Smooth muscle cell (in vitro differentiated cells): ENCODE measurements around the gene CD34. TPM values are rescaled to one million over a fixed set of nuclear protein-coding genes. Genes with fewer than 3 reads are reported as not detected.

ENCODE experiments used
- DNase-seq: peaks from one replicate; lab custom pipeline; 2025; ENCODE audit not compliant: unreplicated experiment; lab: John Stamatoyannopoulos, UW
- H2AFZ ChIP-seq: fragments of 200-600 bp; sonication (generic); 2 replicates; pipeline ENCODE4 v1.6.0; 2016; ENCODE audit warnings: antibody characterized with exemption, low read depth, mild to moderate bottlenecking
- H3F3A ChIP-seq: fragments of 200-600 bp; sonication (generic); 2 replicates; pipeline ENCODE4 v1.6.0; 2017; ENCODE audit warnings: antibody characterized with exemption, low read depth
- H3K27ac ChIP-seq: fragments of 200-600 bp; sonication (generic); 2 replicates; pipeline ENCODE4 v1.5.1; 2016; ENCODE audit warnings: low read depth, mild to moderate bottlenecking
- H3K27me3 ChIP-seq: fragments of 200-600 bp; sonication (generic); 2 replicates; pipeline ENCODE4 v1.6.1; 2016; ENCODE audit warnings: low read depth, mild to moderate bottlenecking
- H3K36me3 ChIP-seq: fragments of 200-600 bp; sonication (generic); 2 replicates; pipeline ENCODE4 v1.5.1; 2016; ENCODE audit warnings: low read depth
- H3K4me1 ChIP-seq: fragments of 200-600 bp; sonication (generic); 2 replicates; pipeline ENCODE4 v1.5.1; 2016; ENCODE audit warnings: low read depth
- H3K4me2 ChIP-seq: fragments of 200-600 bp; sonication (generic); 2 replicates; pipeline ENCODE4 v1.6.0; 2016; ENCODE audit warnings: mild to moderate bottlenecking
- H3K4me3 ChIP-seq: fragments of 200-600 bp; sonication (generic); 2 replicates; pipeline ENCODE4 v1.5.1; 2016; ENCODE audit warnings: mild to moderate bottlenecking
- H3K79me2 ChIP-seq: fragments of 200-600 bp; sonication (generic); 2 replicates; pipeline ENCODE4 v1.6.0; 2016; ENCODE audit warnings: low read depth, mild to moderate bottlenecking
- H3K9ac ChIP-seq: fragments of 200-600 bp; sonication (generic); 2 replicates; pipeline ENCODE4 v1.6.0; 2016; ENCODE audit warnings: low read depth
- H3K9me3 ChIP-seq: fragments of 200-600 bp; sonication (generic); replicated peaks from 2 replicates; pipeline ENCODE4 v1.5.1; 2016; ENCODE audit warnings: low read depth
- H4K20me1 ChIP-seq: fragments of 200-600 bp; sonication (generic); 2 replicates; pipeline ENCODE4 v1.6.0; 2016; ENCODE audit warnings: low read depth
- CTCF ChIP-seq: fragments of 200-600 bp; sonication (generic); IDR thresholded peaks from 2 replicates; pipeline ENCODE4 v1.5.1; 2017; ENCODE audit warnings: borderline replicate concordance, mild to moderate bottlenecking, antibody characterized with exemption; ENCODE audit not compliant: insufficient read depth, poor library complexity, severe bottlenecking
- WGBS: methylation state at CpG from one replicate; pipeline ENCODE4 v1.1.7; 2016; ENCODE audit warnings: low lambda C conversion rate; 5-methylcytosine and 5-hydroxymethylcytosine counted together
- polyA plus RNA-seq: library from polyadenylated mRNA; unstranded; fragments of >200 nt; fragmentation: Nextera tagmentation; extraction: Ambion mirVana; gene quantifications from 2 replicates; pipeline ENCODE4 v1.2.1, GENCODE V29; 2016
- total RNA-seq: library from RNA; depleted of rRNA; stranded (reverse); fragments of >200 nt; gene quantifications from 2 replicates; pipeline ENCODE4 v1.2.3, GENCODE V29; 2014

The CD34 gene
- total and polyA plus RNA-seq, 2 experiments from 2014 or later = not detected

GRCh38 chr1:207845109-207845508 is 65.8 kb downstream of the CD34 start:
- Histone ChIP-seq H3K79me2 (no peaks in the 10 kb centered on the region), H3K36me3 (no peaks in the 10 kb centered on the region), H3K4me2 (no peak overlapping the region), H3F3A (no peaks in the 10 kb centered on the region), H3K27ac (no peak overlapping the region), H3K9me3 (no peaks in the 10 kb centered on the region), H3K4me3 (no peak overlapping the region), H4K20me1 (no peaks in the 10 kb centered on the region), H2AFZ (no peak overlapping the region), H3K4me1 (peaks cover 3% of the 10 kb centered on the region), H3K27me3 (no peaks in the 10 kb centered on the region), H3K9ac (no peak overlapping the region)
- no peak for DNase-seq
- TF ChIP-seq CTCF = no peak
- 90% methylated on average over 6 of the region's 6 CpGs for WGBS

- H3K4me2 ChIP-seq = no peak overlapping the region
- no peak for DNase-seq
- 93% methylated on average over 2 of the region's 2 CpGs for WGBS
- no peak for TF ChIP-seq CTCF
- H3K36me3 ChIP-seq = no peaks in the 10 kb centered on the region
- H4K20me1 ChIP-seq = no peaks in the 10 kb centered on the region
- H3K4me1 ChIP-seq = peaks cover 3% of the 10 kb centered on the region
- H3F3A ChIP-seq = no peaks in the 10 kb centered on the region
- no peaks in the 10 kb centered on the region for H3K9me3 ChIP-seq
- no peak overlapping the region for H2AFZ ChIP-seq
- no peaks in the 10 kb centered on the region for H3K79me2 ChIP-seq
- no peak overlapping the region for H3K9ac ChIP-seq
- no peak overlapping the region for H3K4me3 ChIP-seq
- no peak overlapping the region for H3K27ac ChIP-seq
- H3K27me3 ChIP-seq = no peaks in the 10 kb centered on the region
Observed at GRCh38 chr1:207844371-207844770, 66.6 kb downstream of the CD34 start.

- Histone ChIP-seq H3K36me3 (no peaks in the 10 kb centered on the region), H3K9ac (no peak overlapping the region), H3K79me2 (no peaks in the 10 kb centered on the region), H2AFZ (no peak overlapping the region), H4K20me1 (no peaks in the 10 kb centered on the region), H3K4me1 (peaks cover 3% of the 10 kb centered on the region), H3K4me2 (no peak overlapping the region), H3K27ac (no peak overlapping the region), H3F3A (no peaks in the 10 kb centered on the region), H3K27me3 (no peaks in the 10 kb centered on the region), H3K9me3 (no peaks in the 10 kb centered on the region), H3K4me3 (no peak overlapping the region)
- 87% methylated on average over 6 of the region's 6 CpGs for WGBS
- DNase-seq = no peak
- no peak for TF ChIP-seq CTCF
Observed at GRCh38 chr1:207842506-207842905, 68.4 kb downstream of the CD34 start.

GRCh38 chr1:207841901-207842300 is 69.0 kb downstream of the CD34 start:
- H3K79me2 ChIP-seq = no peaks in the 10 kb centered on the region
- H3K27ac ChIP-seq = no peak overlapping the region

More at GRCh38 chr1:207841901-207842300, 69.0 kb downstream of the CD34 start:
- no peaks in the 10 kb centered on the region for H3K36me3 ChIP-seq
- H3K4me1 ChIP-seq = peaks cover 3% of the 10 kb centered on the region
- no peak overlapping the region for H2AFZ ChIP-seq
- DNase-seq = no peak
- no peak overlapping the region for H3K4me2 ChIP-seq
- H3F3A ChIP-seq = no peaks in the 10 kb centered on the region
- no peak overlapping the region for H3K9ac ChIP-seq
- TF ChIP-seq CTCF = no peak
- H3K9me3 ChIP-seq = no peaks in the 10 kb centered on the region
- H3K27me3 ChIP-seq = no peaks in the 10 kb centered on the region
- H4K20me1 ChIP-seq = no peaks in the 10 kb centered on the region
- no peak overlapping the region for H3K4me3 ChIP-seq
- 90% methylated on average over 4 of the region's 4 CpGs for WGBS
